ENCODE data around the gene OSER1.

The OSER1 gene

DNA sequence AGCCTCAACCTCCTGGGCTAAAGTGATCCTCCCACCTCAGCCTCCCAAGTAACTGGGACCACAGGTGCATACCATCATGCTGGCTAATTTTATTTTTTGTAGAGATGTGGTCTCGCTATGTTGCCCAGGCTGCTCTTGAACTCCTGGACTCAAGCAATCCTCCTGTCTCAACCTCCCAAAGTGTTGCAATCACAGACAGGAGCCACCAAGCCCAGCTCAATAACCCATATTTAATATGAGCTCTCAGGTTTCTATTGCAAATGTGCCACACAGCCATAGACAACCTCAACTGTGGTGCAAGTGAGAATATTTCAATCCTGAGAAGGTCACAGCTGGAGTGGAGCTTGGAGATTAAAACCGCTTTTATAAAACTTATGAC is 38.0 kb downstream of the OSER1 start:
- no peak for DNase-seq

DNA sequence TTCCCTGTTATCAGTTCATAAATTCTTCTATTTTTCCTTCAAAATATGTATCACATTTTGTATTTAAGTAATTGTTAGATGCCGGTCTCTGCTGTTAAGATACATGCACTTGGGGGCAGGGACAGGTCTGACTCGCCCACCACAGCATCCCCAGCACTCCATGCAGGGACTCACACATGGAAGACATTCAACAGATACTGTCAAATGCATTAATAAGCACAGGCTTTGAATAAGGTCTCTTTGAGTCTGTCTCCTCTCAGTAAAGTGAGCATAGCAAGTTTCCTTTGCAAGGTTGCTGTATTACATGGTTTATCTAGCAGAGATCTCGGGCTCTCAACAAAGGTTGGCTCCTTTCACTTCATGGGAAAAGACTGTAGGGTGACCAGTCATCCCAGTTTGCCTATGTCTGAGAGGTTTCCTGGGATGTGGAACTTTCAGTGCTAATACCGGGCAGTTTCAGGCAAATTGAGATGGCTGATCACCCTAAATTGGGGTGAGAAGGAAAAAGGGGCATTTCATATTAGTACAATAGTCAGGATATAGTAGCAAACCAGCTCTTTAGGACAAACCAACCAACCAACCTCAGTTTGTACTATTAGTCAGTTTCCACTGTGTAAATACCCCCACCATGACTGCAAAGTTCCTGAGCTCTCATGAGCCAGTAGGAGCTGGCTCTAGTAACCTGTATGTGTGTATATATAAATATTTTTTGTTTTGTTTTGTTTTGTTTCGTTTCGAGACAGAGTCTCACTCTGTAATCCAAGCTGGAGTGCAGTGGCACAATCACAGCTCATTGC is 38.6 kb downstream of the OSER1 start:
- no peak for DNase-seq

DNA sequence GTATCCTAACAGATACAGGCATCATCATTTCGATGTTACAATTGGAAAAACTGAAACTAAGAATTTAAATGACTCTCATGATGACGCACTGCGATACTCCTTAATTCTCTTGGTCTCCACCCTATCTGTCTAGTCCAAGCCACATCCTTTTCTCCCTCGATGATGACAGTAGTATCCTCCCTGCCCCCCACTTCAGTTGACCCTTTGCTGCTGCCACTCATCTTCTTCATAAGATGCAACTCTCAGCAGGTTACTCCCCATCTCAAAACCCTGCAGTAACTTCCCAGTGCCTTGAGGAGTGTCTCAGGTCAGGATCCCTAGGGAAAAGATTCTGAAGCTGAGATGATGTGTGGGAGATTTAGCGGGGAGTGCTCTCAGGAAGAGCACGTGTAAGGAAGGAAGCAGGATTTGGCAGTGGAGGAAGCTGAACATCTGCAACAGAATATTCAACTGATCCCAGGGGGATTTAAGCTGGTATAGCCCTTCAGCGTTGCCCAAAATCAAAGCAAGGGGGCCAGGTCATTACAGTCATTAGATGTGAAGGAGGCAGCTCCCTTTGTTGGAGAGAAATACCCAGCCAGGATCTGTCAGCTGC is 39.7 kb downstream of the OSER1 start:
- no peak for DNase-seq

DNA sequence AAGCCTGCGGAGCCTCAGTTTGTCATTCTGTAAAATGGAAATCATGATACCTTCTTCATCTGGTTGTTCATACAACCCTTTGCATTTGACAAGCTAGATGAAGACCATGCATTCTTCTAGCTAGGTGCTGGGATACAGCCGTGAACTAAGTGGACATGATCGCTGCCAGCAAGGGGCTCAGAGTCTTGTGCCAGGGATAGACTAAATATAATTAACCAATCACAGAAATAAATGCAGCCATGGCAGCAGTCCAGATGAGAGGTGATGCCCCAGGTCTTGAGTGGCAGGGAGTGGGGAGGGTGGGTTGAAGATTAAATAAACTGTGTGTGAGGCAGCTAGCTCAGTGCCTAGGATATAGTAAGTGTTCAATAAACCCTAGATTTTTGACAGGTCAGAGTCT is 42.8 kb downstream of the OSER1 start:
- no peak for DNase-seq

DNA sequence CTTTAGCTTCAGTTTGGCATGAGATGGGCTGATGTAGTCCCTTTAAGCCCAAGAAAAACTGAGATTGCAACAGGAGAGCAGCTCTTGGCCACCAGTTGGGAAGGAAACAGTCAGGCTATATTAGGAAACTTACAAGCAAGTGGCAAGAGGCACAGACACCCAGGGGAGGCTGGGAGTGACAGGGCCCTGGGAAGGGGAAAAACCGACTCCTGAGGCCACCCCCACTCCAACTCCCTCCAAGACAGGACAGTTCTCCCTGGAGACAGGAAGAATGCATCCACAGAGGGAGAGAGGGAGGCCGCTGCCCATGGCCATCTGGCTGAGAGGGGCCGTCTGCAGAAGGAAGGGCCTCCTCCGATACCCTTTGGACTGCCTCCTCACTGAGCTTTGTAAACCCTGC is 44.1 kb downstream of the OSER1 start:
- no peak for DNase-seq

DNA sequence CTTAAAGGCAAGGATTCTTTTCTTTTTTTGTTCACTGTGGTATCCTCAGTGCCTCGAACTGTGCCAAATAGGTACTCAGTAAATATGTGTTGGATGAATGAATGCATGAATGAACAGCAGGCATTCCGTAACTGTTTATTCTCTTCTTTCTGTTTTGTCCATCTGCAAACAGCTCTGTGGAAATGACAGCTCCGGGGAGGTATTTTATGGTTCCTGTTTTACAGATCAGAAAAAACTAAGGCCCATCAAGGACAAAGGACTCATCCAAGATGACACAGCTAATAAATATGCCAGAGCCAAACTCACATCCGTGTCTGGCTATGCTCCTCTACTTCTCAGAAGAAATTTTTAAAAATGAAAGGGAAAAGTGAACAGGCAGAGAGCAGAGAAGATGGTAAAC is 44.6 kb downstream of the OSER1 start:
- no peak for DNase-seq

DNA sequence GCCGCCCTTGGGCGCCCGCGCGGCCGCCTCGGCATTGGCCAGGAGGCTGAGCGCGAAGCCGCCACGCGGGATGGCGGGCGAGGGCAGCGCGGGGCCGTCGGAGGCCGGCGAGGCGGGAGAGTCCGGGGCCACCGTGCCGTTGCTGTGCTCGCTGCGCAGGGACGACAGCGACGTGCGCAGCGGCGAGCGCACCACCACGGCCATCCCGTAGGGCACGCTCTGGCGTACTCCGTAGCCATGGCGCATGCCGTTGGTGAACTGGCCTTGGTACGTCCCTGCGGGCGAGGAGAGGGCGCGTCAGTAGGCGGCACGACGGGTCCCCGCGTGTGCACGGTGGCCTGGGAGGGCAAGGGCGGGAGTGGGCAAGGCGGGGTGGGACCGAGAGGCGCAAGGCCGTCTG is 50.4 kb downstream of the OSER1 start:
- no peak for DNase-seq

DNA sequence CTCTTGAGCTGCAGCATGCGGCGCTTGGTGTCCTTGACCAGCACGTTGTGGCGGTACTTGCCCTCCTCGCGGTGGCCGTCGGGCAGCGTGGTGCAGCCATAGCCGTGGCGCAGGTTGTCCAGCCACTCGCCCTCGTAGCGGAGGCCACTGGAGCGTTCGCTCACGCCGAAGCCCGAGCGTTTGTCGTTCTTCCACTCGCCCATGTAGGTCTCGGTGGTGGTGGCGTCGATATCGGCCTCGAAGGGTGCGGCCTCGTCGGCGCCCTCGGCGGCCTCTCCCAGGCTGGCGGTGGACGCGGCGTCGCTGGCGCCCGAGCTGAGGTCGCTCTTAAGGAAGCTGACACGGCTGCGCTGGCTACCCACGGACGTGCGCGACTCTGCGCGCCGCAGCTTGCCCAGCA is 50.9 kb downstream of the OSER1 start:
- DNase-seq = no peak

DNA sequence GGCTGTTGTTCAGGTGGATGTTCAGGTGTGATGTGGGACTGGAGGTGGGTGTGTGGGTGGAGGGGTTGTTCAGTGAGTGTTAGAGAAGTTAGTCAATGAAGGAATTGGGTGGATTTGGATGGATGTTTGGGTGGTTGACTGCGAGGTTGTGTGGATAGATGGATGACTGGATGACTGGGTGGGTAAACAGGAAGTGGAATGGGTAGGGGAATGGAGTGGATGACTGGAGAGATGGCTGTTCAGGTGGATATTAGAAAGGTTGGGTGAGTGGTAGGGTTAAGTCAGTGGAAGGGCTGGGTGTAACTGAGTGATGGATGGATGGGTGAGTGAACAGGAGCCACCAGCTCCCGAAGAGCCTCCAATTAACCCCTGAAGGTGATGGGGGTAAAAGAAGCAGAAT is 51.4 kb downstream of the OSER1 start:
- no peak for DNase-seq

DNA sequence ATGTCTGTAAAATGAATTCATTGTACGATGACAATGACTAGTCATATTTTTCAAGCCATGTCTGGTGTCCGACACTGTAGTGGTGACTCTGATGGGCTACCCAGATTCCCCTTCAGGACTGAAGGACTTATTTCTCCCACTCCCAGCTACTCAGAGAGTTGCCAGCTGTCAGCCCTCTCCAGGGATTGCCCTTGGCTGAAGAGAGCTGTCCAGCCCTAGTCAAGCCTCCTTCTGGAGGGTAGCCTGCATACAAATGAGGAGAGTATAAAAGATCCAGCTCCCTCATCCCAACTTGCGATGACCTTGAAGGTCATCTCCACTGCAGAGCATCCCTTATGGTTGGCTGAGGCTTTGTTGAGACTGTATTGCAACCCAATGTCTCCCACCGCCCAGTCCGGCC is 53.5 kb downstream of the OSER1 start:
- DNase-seq = no peak

DNA sequence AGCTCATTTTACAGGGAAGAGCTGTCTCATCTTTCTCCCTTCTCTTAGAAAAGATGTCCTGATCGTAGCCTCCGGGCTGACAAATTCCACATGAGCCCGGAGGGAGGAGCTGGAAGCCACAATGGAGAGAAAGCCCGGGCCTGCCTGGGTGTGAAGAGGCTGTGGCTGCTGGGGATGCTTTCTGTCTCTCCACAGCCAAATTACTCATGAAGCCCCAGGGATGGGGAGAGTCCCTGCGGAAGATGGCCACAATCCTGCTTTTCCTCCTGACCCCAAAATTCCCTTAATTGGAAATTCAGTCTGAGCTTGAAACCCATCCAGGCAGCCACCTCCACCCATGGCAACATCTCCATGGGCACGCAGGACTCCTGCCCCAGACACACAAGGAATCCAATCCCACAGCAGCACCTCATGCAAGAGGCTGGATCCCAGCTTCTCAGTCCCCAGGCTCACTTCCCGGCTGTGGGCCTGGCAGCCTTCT is 56.0 kb downstream of the OSER1 start:
- no peak for DNase-seq

DNA sequence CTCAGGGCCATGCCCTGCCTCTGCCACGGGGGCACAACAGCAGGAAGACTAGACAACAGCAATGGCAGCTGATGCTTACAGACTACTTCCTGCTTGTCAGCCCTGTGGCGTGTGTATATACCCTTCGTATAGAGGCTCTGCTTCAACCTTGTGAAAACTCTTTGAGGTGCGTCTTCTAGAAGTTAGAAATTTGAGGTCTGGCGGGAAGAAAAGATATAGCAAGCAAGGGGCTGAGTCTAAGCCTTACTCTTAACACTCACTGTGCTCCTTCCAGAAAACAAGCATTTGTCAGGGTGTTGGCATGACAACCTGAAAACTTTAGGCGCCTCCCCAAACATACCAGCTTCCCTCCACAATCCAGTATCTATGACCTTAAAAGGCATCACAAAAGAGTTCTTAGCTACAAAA is 56.9 kb downstream of the OSER1 start:
- DNase-seq = no peak

DNA sequence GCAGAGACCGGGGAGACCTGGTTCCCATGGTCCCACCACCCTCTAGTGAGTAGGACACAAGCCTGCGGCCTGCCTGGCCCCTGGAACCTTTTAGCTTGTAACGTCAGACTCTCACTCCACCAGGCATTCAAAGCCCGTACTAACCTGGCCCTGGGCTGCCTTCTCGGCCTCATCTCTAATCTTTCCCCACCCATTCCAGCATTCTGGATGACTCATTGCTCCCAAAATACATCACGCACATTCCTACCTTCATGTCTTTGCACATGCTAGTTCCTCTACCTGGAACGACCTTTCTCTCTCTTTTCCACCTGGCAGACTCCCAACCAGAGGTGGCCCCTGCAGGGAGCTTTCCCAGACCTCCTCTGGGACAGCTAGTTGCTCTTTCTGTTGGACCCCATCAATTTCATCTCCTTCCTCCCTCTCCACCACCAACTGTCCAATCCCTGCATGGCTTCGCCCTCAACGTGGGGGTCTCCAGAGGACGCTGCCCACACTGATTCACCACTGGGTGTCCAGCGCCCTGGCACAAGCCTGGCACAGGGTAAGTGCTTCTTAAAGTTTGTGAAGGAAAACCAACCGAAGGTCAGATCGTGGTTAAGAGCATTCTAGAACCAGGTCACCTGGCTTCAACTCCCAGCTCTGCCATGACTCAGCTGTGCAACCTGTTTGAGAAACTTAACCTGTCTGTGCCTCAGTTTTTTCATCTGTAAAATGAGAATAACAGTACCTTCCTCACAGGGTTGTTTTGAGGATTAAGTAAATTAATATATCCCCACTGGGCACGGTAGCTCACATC is 58.8 kb downstream of the OSER1 start:
- no peak for DNase-seq

DNA sequence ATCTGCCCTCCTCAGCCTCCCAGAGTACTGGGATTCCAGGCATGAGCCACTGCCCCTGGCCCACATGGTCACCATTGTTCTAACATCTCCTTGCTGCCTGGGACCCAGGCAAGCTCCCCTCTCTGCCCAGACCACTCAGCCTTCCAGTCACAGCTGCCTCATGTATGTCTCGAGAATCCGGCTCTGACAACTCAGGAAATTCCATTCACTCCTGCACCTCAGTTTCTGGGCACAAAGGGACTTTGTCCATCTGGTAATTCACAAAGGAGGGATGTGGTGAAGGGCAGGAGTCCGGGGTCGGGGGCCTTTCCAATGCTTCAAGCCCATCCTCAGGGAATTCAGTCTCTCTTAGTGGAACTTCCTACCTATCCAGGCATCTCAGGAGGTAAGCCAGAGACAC is 64.3 kb downstream of the OSER1 start:
- DNase-seq = no peak
